ENCODE results near the gene RNF223. TPM values are rescaled to one million over a fixed set of nuclear protein-coding genes. Genes with fewer than 3 reads are reported as not detected.

Gene RNF223
- total and polyA plus RNA-seq, 2 donors (not counting 3 experiments of a cell fraction or from before 2014, with no cell fraction given), result not detected

GRCh38 chr1:1051127-1051810 is 22.8 kb downstream of the RNF223 start:
- CTCF ChIA-PET, result no interaction called here
- H4K20me1 ChIP-seq (replicated peaks; ENCODE audit: control insufficient read depth, extremely low read depth, insufficient read depth, low read length), result no peaks in the 10 kb centered on the region
- POLR2A ChIA-PET, result no interaction called here
- H3K4me2 ChIP-seq (ENCODE audit: insufficient read depth, low read length), result no peak overlapping the region
- TF ChIP-seq EZH2 (IDR thresholded peaks at IDR 0.05; ENCODE audit: borderline replicate concordance, low read depth, low read length, severe bottlenecking), result no peak
- TF ChIP-seq, protein P1, sequence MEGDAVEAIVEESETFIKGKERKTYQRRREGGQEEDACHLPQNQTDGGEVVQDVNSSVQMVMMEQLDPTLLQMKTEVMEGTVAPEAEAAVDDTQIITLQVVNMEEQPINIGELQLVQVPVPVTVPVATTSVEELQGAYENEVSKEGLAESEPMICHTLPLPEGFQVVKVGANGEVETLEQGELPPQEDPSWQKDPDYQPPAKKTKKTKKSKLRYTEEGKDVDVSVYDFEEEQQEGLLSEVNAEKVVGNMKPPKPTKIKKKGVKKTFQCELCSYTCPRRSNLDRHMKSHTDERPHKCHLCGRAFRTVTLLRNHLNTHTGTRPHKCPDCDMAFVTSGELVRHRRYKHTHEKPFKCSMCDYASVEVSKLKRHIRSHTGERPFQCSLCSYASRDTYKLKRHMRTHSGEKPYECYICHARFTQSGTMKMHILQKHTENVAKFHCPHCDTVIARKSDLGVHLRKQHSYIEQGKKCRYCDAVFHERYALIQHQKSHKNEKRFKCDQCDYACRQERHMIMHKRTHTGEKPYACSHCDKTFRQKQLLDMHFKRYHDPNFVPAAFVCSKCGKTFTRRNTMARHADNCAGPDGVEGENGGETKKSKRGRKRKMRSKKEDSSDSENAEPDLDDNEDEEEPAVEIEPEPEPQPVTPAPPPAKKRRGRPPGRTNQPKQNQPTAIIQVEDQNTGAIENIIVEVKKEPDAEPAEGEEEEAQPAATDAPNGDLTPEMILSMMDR (IDR thresholded peaks at IDR 0.05; ENCODE audit: extremely low read depth in 1 of 2, insufficient read depth in 1 of 2, low read depth in 1 of 2, low read length in 2 of 2), result no peak
- no peak for TF ChIP-seq POLR2A (IDR thresholded peaks at IDR 0.05; ENCODE audit: low read depth, low read length)
- no peak for TF ChIP-seq FOS (IDR thresholded peaks at IDR 0.05; ENCODE audit: borderline replicate concordance, insufficient read depth, low read length)
- no peaks in the 10 kb centered on the region for H3K27me3 ChIP-seq (ENCODE audit: control insufficient read depth in 2 of 2, insufficient read depth in 2 of 2, low read length in 2 of 2)
- no peaks in the 10 kb centered on the region for H3K9me1 ChIP-seq (replicated peaks; ENCODE audit: control insufficient read depth, extremely low read depth, insufficient read depth, low read length)
- no peak overlapping the region for H2AFZ ChIP-seq (ENCODE audit: low read depth, low read length)
- H3K9me3 ChIP-seq (replicated peaks; ENCODE audit: control insufficient read depth, insufficient read depth, low read length), result no peaks in the 10 kb centered on the region
- dilution Hi-C loops (cut with MboI; ENCODE audit: extremely low pct_ligation_motif_present, low sequenced_read_pairs), result no loop called here
- H3K9ac ChIP-seq (replicated peaks; ENCODE audit: extremely low read depth, insufficient read depth, low read length), result no peak overlapping the region
- H3K27ac ChIP-seq (ENCODE audit: insufficient read depth, low read depth, low read length), result no peak overlapping the region
- no peaks in the 10 kb centered on the region for H3K79me2 ChIP-seq (ENCODE audit: control insufficient read depth, insufficient read depth, low read length)
- no TSS peak for BruUV-seq (replicated peaks)
- DNase-seq (ENCODE audit: low read depth, low spot score) (no peak), FAIRE-seq (no peak)
- H3K36me3 ChIP-seq (ENCODE audit: control insufficient read depth in 2 of 2, extremely low read depth in 1 of 2, insufficient read depth in 2 of 2, low read length in 2 of 2), result peaks cover 0 to 18% of the 10 kb centered on the region in 2 experiments
- H3K4me3 ChIP-seq (replicated peaks in 1 of 3; ENCODE audit: insufficient read depth in 1 of 3, low read depth in 1 of 3, low read length in 3 of 3), result no peak overlapping the region
- intact Hi-C loops (cut with micrococcal nuclease), result no loop called here
- H3K4me1 ChIP-seq (ENCODE audit: control insufficient read depth, extremely low read depth, insufficient read depth, low read length), result no peaks in the 10 kb centered on the region

DNA sequence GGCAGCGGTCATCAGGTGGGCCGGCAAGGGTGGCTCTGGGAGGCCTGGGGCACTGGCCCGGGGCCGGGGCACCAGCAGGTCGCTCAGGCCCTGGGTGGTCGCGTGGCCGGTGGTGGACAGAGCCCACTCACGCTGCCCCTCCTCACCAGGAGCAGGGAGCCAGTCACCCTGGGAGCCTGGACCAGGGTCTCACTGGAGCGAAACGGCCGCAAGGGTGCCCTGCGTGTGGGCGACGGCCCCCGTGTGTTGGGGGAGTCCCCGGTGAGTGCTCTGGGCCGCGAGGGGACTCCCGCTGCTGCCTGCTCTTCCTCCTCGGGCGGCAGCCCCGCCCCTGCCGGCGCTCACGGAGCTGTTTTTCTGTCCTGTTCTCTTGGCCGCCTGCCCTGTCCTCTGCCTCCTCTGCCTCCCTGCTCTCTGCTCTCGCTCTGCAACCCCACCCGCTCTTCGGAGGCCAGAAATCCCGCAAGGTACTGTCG is 23.5 kb downstream of the RNF223 start:
- H2AFZ ChIP-seq (ENCODE audit: low read depth, low read length), result no peak overlapping the region
- H3K27me3 ChIP-seq (ENCODE audit: control insufficient read depth in 2 of 2, insufficient read depth in 2 of 2, low read length in 2 of 2), result no peaks in the 10 kb centered on the region
- no peak for FAIRE-seq
- H3K9me3 ChIP-seq (replicated peaks; ENCODE audit: control insufficient read depth, insufficient read depth, low read length), result no peaks in the 10 kb centered on the region
- H3K9ac ChIP-seq (replicated peaks; ENCODE audit: extremely low read depth, insufficient read depth, low read length), result no peak overlapping the region
- no peak for DNase-seq (ENCODE audit: low read depth, low spot score)
- H3K4me3 ChIP-seq (replicated peaks in 1 of 3; ENCODE audit: insufficient read depth in 1 of 3, low read depth in 1 of 3, low read length in 3 of 3), result no peak overlapping the region
- CTCF ChIA-PET, result no interaction called here
- H3K4me1 ChIP-seq (ENCODE audit: control insufficient read depth, extremely low read depth, insufficient read depth, low read length), result no peaks in the 10 kb centered on the region
- no peak for TF ChIP-seq JUN (IDR thresholded peaks at IDR 0.05; ENCODE audit: borderline replicate concordance, insufficient read depth, insufficient read length, low read depth)
- TF ChIP-seq, protein P1 (IDR thresholded peaks at IDR 0.05; ENCODE audit: extremely low read depth in 1 of 2, insufficient read depth in 1 of 2, low read depth in 1 of 2, low read length in 2 of 2), result no peak
- TF ChIP-seq GATA2 (IDR thresholded peaks at IDR 0.05; ENCODE audit: insufficient read depth, insufficient read length, low read depth, low read length), result no peak
- TF ChIP-seq POLR2AphosphoS5 (IDR thresholded peaks at IDR 0.05; ENCODE audit: insufficient read depth, low read depth, low read length), result no peak
- no peak for TF ChIP-seq FOS (IDR thresholded peaks at IDR 0.05; ENCODE audit: borderline replicate concordance, insufficient read depth, low read length)
- no peak for TF ChIP-seq POLR2A (IDR thresholded peaks at IDR 0.05; ENCODE audit: low read depth, low read length)
- TF ChIP-seq MYC (IDR thresholded peaks at IDR 0.05; ENCODE audit: low read depth, low read length), result no peak
- H3K36me3 ChIP-seq (ENCODE audit: control insufficient read depth in 2 of 2, extremely low read depth in 1 of 2, insufficient read depth in 2 of 2, low read length in 2 of 2), result peaks cover 0 to 23% of the 10 kb centered on the region in 2 experiments
- dilution Hi-C loops (cut with MboI; ENCODE audit: extremely low pct_ligation_motif_present, low sequenced_read_pairs) (no loop called here), intact Hi-C loops (cut with micrococcal nuclease) (no loop called here)
- no TSS peak for BruUV-seq (replicated peaks)
- H4K20me1 ChIP-seq (replicated peaks; ENCODE audit: control insufficient read depth, extremely low read depth, insufficient read depth, low read length), result no peaks in the 10 kb centered on the region
- POLR2A ChIA-PET, result no interaction called here
- H3K79me2 ChIP-seq (ENCODE audit: control insufficient read depth, insufficient read depth, low read length), result no peaks in the 10 kb centered on the region
- no peak overlapping the region for H3K27ac ChIP-seq (ENCODE audit: insufficient read depth, low read depth, low read length)
- H3K4me2 ChIP-seq (ENCODE audit: insufficient read depth, low read length), result no peak overlapping the region
- H3K9me1 ChIP-seq (replicated peaks; ENCODE audit: control insufficient read depth, extremely low read depth, insufficient read depth, low read length), result no peaks in the 10 kb centered on the region
